Upper lobe of left lung (tissue), 4 donors: ENCODE data around the gene WDR76.

Source experiments
- EP300 ChIP-seq, 4 donors: sonication (generic); formaldehyde crosslinking; IDR thresholded peaks; one replicate each; pipeline ENCODE4 v1.5.1; 2017; ENCODE audit warnings: antibody characterized with exemption in 4 of 4, control low read depth in 2 of 4
- POLR2A ChIP-seq, 4 donors: fragments of 450-650 bp; IDR thresholded peaks; one replicate each; pipeline ENCODE4 v1.5.1; 2016 to 2017; ENCODE audit warnings: antibody characterized with exemption in 4 of 4, mild to moderate bottlenecking in 2 of 4
- TF ChIP-seq, protein P1 (sequence below), 6 experiments: fragments of 450-650 bp in 4 of 6; fragments of 200-600 bp in 2 of 6; sonication (generic) in 2 of 6; IDR thresholded peaks; one replicate each; pipeline ENCODE4 v1.5.1; 2016 to 2019; ENCODE audit warnings: antibody characterized with exemption in 6 of 6

DNA sequence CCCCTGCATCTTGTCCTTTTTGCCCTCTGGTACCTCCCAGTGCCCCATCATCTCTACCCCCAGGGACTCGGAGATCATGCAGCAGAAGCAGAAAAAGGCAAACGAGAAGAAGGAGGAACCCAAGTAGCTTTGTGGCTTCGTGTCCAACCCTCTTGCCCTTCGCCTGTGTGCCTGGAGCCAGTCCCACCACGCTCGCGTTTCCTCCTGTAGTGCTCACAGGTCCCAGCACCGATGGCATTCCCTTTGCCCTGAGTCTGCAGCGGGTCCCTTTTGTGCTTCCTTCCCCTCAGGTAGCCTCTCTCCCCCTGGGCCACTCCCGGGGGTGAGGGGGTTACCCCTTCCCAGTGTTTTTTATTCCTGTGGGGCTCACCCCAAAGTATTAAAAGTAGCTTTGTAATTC is 33.2 kb upstream of the WDR76 start:
- TF ChIP-seq, protein P1, sequence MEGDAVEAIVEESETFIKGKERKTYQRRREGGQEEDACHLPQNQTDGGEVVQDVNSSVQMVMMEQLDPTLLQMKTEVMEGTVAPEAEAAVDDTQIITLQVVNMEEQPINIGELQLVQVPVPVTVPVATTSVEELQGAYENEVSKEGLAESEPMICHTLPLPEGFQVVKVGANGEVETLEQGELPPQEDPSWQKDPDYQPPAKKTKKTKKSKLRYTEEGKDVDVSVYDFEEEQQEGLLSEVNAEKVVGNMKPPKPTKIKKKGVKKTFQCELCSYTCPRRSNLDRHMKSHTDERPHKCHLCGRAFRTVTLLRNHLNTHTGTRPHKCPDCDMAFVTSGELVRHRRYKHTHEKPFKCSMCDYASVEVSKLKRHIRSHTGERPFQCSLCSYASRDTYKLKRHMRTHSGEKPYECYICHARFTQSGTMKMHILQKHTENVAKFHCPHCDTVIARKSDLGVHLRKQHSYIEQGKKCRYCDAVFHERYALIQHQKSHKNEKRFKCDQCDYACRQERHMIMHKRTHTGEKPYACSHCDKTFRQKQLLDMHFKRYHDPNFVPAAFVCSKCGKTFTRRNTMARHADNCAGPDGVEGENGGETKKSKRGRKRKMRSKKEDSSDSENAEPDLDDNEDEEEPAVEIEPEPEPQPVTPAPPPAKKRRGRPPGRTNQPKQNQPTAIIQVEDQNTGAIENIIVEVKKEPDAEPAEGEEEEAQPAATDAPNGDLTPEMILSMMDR (IDR thresholded peaks at IDR 0.05): no peak
- TF ChIP-seq EP300 (IDR thresholded peaks at IDR 0.05) (no peak), POLR2A (IDR thresholded peaks at IDR 0.05) (no peak)
